Measurements from ENCODE around the gene PRDX4. TPM values are rescaled to one million over a fixed set of nuclear protein-coding genes. Genes with fewer than 3 reads are reported as not detected.

The PRDX4 gene
- total RNA-seq, 1 donor from 2014 or later = 149 TPM

- Mint-ChIP-seq H3K36me3 (no peaks in the 10 kb centered on the region), H3K27ac (no peak overlapping the region), H3K27me3 (ENCODE audit: insufficient read depth, low read depth) (peaks cover 3% of the 10 kb centered on the region), H3K4me3 (no peak overlapping the region), H3K9me3 (no peaks in the 10 kb centered on the region), H3K4me1 (peaks cover 27% of the 10 kb centered on the region)
- H3F3A ChIP-seq (ENCODE audit: low read depth) = no peaks in the 10 kb centered on the region
- H3K27ac ChIP-seq = no peak overlapping the region
- DNase-seq (ENCODE audit: low spot score) = no peak
- no peaks in the 10 kb centered on the region for H3K36me3 ChIP-seq
- no peaks in the 10 kb centered on the region for H3K27me3 ChIP-seq
- H2AFZ ChIP-seq (replicated peaks) = no peak overlapping the region
- no peak overlapping the region for H3K9ac ChIP-seq
- H3K4me3 ChIP-seq = no peak overlapping the region
- no peaks in the 10 kb centered on the region for H3K9me3 ChIP-seq (ENCODE audit: low read depth)
- H3K4me1 ChIP-seq = peaks cover 12% of the 10 kb centered on the region
- peaks cover 20% of the 10 kb centered on the region for H3K79me2 ChIP-seq (ENCODE audit: low read depth)
- H4K20me1 ChIP-seq (ENCODE audit: low read depth) = no peaks in the 10 kb centered on the region
- TF ChIP-seq EZH2 (IDR thresholded peaks at IDR 0.05) (no peak), EZH2phosphoT487 (IDR thresholded peaks at IDR 0.05) (no peak), CTCF (IDR thresholded peaks at IDR 0.05) (no peak)
- no peak overlapping the region for H3K4me2 ChIP-seq
Observed at GRCh38 chrX:23664496-23664895, 2.8 kb upstream of the PRDX4 start.

- H3K27ac ChIP-seq = no peak overlapping the region
- H3K27me3 Mint-ChIP-seq (ENCODE audit: insufficient read depth, low read depth) = peaks cover 3% of the 10 kb centered on the region
- H2AFZ ChIP-seq (replicated peaks) = no peak overlapping the region
- H3K27me3 ChIP-seq = no peaks in the 10 kb centered on the region
- no peak overlapping the region for H3K27ac Mint-ChIP-seq
- H3K4me2 ChIP-seq = no peak overlapping the region
- peaks cover 1% of the 10 kb centered on the region for H3K36me3 Mint-ChIP-seq
- TF ChIP-seq CTCF (IDR thresholded peaks at IDR 0.05) (no peak), EZH2phosphoT487 (IDR thresholded peaks at IDR 0.05) (no peak), EZH2 (IDR thresholded peaks at IDR 0.05) (no peak)
- no peak overlapping the region for H3K9ac ChIP-seq
- peaks cover 12% of the 10 kb centered on the region for H3K4me1 ChIP-seq
- H3K4me1 Mint-ChIP-seq = peaks cover 21% of the 10 kb centered on the region
- no peaks in the 10 kb centered on the region for H3K9me3 ChIP-seq (ENCODE audit: low read depth)
- H4K20me1 ChIP-seq (ENCODE audit: low read depth) = no peaks in the 10 kb centered on the region
- H3K4me3 ChIP-seq = no peak overlapping the region
- no peaks in the 10 kb centered on the region for H3F3A ChIP-seq (ENCODE audit: low read depth)
- no peak for DNase-seq (ENCODE audit: low spot score)
- H3K9me3 Mint-ChIP-seq = no peaks in the 10 kb centered on the region
- peaks cover 1% of the 10 kb centered on the region for H3K36me3 ChIP-seq
- peak overlapping the region; percentile 53 for H3K4me3 Mint-ChIP-seq
- peaks cover 34% of the 10 kb centered on the region for H3K79me2 ChIP-seq (ENCODE audit: low read depth)
Observed at GRCh38 chrX:23666282-23666681, 1.0 kb upstream of the PRDX4 start.

GRCh38 chrX:23668335-23668734, 1.0 kb downstream of the PRDX4 start:
- Mint-ChIP-seq H3K36me3 (peaks cover 9% of the 10 kb centered on the region), H3K9me3 (no peaks in the 10 kb centered on the region), H3K27ac (no peak overlapping the region), H3K27me3 (ENCODE audit: insufficient read depth, low read depth) (peaks cover 3% of the 10 kb centered on the region), H3K4me3 (peak overlapping the region; percentile 89), H3K4me1 (peaks cover 22% of the 10 kb centered on the region)
- no peak for DNase-seq (ENCODE audit: low spot score)
- H4K20me1 ChIP-seq (ENCODE audit: low read depth) = no peaks in the 10 kb centered on the region
- H3K36me3 ChIP-seq = peaks cover 6% of the 10 kb centered on the region
- H3F3A ChIP-seq (ENCODE audit: low read depth) = no peaks in the 10 kb centered on the region
- TF ChIP-seq EZH2phosphoT487 (IDR thresholded peaks at IDR 0.05) (no peak), EZH2 (IDR thresholded peaks at IDR 0.05) (no peak), CTCF (IDR thresholded peaks at IDR 0.05) (no peak)
- no peak overlapping the region for H3K9ac ChIP-seq
- H2AFZ ChIP-seq (replicated peaks) = no peak overlapping the region
- H3K4me1 ChIP-seq = peaks cover 12% of the 10 kb centered on the region
- peaks cover 34% of the 10 kb centered on the region for H3K79me2 ChIP-seq (ENCODE audit: low read depth)
- peak overlapping the region; percentile 58 for H3K4me3 ChIP-seq
- H3K4me2 ChIP-seq = peak overlapping the region; percentile 84
- H3K27me3 ChIP-seq = no peaks in the 10 kb centered on the region
- no peaks in the 10 kb centered on the region for H3K9me3 ChIP-seq (ENCODE audit: low read depth)
- no peak overlapping the region for H3K27ac ChIP-seq

Measured in neural progenitor cell (in vitro differentiated cells).